Measurements from ENCODE around the gene SLC16A10.

Gene SLC16A10

GRCh38 chr6:111267764-111268333, 180.5 kb downstream of the SLC16A10 start:
- no peak overlapping the region for H3K27ac ChIP-seq
- TF ChIP-seq ZFX (IDR thresholded peaks at IDR 0.05; ENCODE audit: borderline replicate concordance), result no peak
- TF ChIP-seq, protein P1, sequence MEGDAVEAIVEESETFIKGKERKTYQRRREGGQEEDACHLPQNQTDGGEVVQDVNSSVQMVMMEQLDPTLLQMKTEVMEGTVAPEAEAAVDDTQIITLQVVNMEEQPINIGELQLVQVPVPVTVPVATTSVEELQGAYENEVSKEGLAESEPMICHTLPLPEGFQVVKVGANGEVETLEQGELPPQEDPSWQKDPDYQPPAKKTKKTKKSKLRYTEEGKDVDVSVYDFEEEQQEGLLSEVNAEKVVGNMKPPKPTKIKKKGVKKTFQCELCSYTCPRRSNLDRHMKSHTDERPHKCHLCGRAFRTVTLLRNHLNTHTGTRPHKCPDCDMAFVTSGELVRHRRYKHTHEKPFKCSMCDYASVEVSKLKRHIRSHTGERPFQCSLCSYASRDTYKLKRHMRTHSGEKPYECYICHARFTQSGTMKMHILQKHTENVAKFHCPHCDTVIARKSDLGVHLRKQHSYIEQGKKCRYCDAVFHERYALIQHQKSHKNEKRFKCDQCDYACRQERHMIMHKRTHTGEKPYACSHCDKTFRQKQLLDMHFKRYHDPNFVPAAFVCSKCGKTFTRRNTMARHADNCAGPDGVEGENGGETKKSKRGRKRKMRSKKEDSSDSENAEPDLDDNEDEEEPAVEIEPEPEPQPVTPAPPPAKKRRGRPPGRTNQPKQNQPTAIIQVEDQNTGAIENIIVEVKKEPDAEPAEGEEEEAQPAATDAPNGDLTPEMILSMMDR (IDR thresholded peaks at IDR 0.05), result no peak

GRCh38 chr6:111269401-111269970, 182.2 kb downstream of the SLC16A10 start:
- no peak overlapping the region for H3K27ac ChIP-seq
- no peak for TF ChIP-seq ZFX (IDR thresholded peaks at IDR 0.05; ENCODE audit: borderline replicate concordance)
- TF ChIP-seq, protein P1 (IDR thresholded peaks at IDR 0.05), result no peak

DNA sequence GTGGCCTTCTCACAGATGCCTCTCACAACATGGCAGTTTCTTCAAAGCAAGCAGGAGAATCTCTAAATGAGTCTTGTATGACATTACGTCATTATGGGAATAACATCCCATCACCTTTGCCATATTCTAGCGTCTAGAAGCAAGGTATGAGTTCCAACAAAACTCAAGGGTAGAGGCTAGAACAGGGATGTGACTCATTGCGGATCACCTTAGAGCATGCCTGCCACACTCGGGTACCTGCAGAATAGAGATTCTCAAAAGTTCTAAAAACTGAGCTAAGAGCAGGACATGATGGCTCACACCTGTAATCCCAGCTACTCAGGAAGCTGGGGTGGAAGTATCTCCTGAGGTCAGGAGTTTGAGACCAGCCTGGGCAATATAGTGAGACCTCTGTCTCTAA, 182.8 kb downstream of the SLC16A10 start:
- H3K27ac ChIP-seq, result no peak overlapping the region
- TF ChIP-seq ZFX (IDR thresholded peaks at IDR 0.05; ENCODE audit: borderline replicate concordance), result no peak
- TF ChIP-seq, protein P1 (IDR thresholded peaks at IDR 0.05), result no peak

DNA sequence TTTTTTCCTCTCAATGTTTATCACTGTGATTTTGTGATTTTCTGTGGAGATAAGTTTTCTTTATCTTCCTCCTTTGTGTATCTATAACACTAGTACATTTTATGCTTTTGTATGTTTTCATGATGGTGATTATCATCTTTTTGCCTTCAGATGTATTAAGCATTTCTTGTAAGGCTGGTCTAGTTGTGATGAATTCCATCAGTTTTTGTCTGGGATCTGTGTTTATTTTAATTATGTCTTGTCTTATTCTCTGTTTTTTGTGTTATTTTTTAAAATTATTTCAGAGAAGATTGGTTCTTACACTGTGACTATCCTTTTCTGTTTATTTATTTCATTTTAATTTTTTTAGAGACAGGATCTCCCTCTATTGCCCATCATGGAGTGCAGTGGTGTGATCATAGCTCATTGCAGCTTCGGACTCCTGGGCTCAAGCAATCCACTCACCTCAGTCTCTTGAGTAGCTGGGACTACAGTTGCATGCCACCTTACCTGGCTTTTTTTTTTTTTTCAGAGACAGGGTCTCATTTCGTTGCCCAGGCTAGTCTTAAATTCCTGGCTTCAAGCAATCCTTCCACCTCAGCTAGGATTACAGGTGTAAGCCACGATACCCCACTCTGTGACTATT, 187.4 kb downstream of the SLC16A10 start:
- TF ChIP-seq, protein P1 (IDR thresholded peaks at IDR 0.05), result no peak
- TF ChIP-seq ZFX (IDR thresholded peaks at IDR 0.05; ENCODE audit: borderline replicate concordance), result no peak
- H3K27ac ChIP-seq, result no peak overlapping the region

DNA sequence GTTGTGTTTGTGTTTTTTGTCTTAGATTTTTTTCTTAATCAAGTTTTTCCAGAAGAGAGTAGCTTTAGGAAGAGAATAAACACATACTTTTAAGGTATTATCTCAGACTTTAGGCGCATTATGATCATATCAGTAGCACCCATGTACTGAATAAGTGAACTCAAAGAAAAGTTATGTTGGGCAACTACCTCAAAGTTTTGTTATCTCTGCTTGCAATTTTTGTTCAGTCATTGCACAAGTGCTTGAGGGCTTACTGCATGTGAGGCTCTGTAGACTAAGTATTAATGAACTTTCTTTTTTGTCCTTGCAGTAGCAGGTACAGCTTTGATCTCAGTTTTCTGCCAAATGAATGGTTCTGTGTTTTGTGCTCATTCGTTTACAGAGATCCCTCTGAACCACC, 189.0 kb downstream of the SLC16A10 start:
- no peak for TF ChIP-seq ZFX (IDR thresholded peaks at IDR 0.05; ENCODE audit: borderline replicate concordance)
- TF ChIP-seq, protein P1 (IDR thresholded peaks at IDR 0.05), result no peak
- H3K27ac ChIP-seq, result no peak overlapping the region

- H3K27ac ChIP-seq, result no peak overlapping the region
- TF ChIP-seq, protein P1 (IDR thresholded peaks at IDR 0.05), result no peak
- no peak for TF ChIP-seq ZFX (IDR thresholded peaks at IDR 0.05; ENCODE audit: borderline replicate concordance)
Observed at GRCh38 chr6:111276736-111277135, 189.4 kb downstream of the SLC16A10 start.

- H3K27ac ChIP-seq, result no peak overlapping the region
- TF ChIP-seq, protein P1 (IDR thresholded peaks at IDR 0.05), result no peak
- no peak for TF ChIP-seq ZFX (IDR thresholded peaks at IDR 0.05; ENCODE audit: borderline replicate concordance)
Observed at GRCh38 chr6:111277819-111278218, 190.5 kb downstream of the SLC16A10 start.
